Liver (tissue), 9 donors: ENCODE measurements around the gene CNBP. TPM values are rescaled to one million over a fixed set of nuclear protein-coding genes. Genes with fewer than 3 reads are reported as not detected.
"Not testable (repeated sequence)": the region's sequence is repeated elsewhere in the genome, so short reads cannot be mapped to it uniquely, and the experiment has no call there.

ENCODE experiments used
- DNase-seq: peaks from one replicate; pipeline ENCODE4 v3.0.0-alpha.2; 2017; ENCODE audit warnings: low spot score
- H3K27ac ChIP-seq, 2 donors: one replicate each; pipeline ENCODE4 v1.7.0; 2013; ENCODE audit warnings: inconsistent platforms in 2 of 2, low read length in 2 of 2, control low read depth in 1 of 2, low read depth in 1 of 2, mild to moderate bottlenecking in 1 of 2
- H3K27me3 ChIP-seq, 4 donors: one replicate each; pipeline versions ENCODE4 v1.6.1 to v1.7.0; 2013; ENCODE audit warnings: low read length in 3 of 4, inconsistent platforms in 1 of 4, mild to moderate bottlenecking in 1 of 4, moderate library complexity in 1 of 4; ENCODE audit not compliant: control insufficient read depth in 4 of 4, insufficient read depth in 4 of 4
- H3K36me3 ChIP-seq, 4 donors: one replicate each; pipeline versions ENCODE4 v1.6.1 to v1.7.0; 2013; ENCODE audit warnings: low read length in 3 of 4, mild to moderate bottlenecking in 3 of 4, low read depth in 1 of 4, moderate library complexity in 1 of 4; ENCODE audit not compliant: control insufficient read depth in 4 of 4, insufficient read depth in 3 of 4
- H3K4me1 ChIP-seq, 4 donors: one replicate each; pipeline versions ENCODE4 v1.6.1 to v1.7.0; 2013; ENCODE audit warnings: low read length in 3 of 4, mild to moderate bottlenecking in 3 of 4, moderate library complexity in 1 of 4; ENCODE audit not compliant: control insufficient read depth in 4 of 4, insufficient read depth in 4 of 4
- H3K4me3 ChIP-seq, 3 donors: one replicate each; pipeline versions ENCODE4 v1.6.1 to v1.7.0; 2013; ENCODE audit warnings: low read length in 3 of 3, control low read depth in 1 of 3, low read depth in 1 of 3, mild to moderate bottlenecking in 1 of 3
- H3K9ac ChIP-seq, 2 donors: one replicate each; pipeline ENCODE4 v1.7.0; 2013; ENCODE audit warnings: low read length in 2 of 2, mild to moderate bottlenecking in 2 of 2, moderate library complexity in 2 of 2, control low read depth in 1 of 2, low read depth in 1 of 2
- H3K9me3 ChIP-seq, 4 donors: one replicate each; pipeline versions ENCODE4 v1.6.1 to v1.7.0; 2013; ENCODE audit warnings: low read length in 3 of 4; ENCODE audit not compliant: control insufficient read depth in 4 of 4
- EGR1 ChIP-seq, 2 donors: IDR thresholded peaks; 2 replicates each; pipeline ENCODE4 v1.6.1; 2016 to 2018; ENCODE audit warnings: antibody characterized with exemption in 2 of 2, low read depth in 2 of 2
- FOXA1 ChIP-seq: IDR thresholded peaks from 2 replicates; pipeline ENCODE4 v1.6.1; 2016; ENCODE audit warnings: antibody characterized with exemption
- FOXA2 ChIP-seq: IDR thresholded peaks from 2 replicates; pipeline ENCODE4 v1.6.1; 2016; ENCODE audit warnings: antibody characterized with exemption
- GABPA ChIP-seq, 2 donors: IDR thresholded peaks in 1 of 2; conservative IDR thresholded peaks in 1 of 2; 2 replicates each; pipeline ENCODE4 v1.6.1; 2016; ENCODE audit warnings: antibody characterized with exemption in 2 of 2, mild to moderate bottlenecking in 1 of 2, moderate library complexity in 1 of 2
- HNF4A ChIP-seq, 2 donors: conservative IDR thresholded peaks; 2 replicates each; pipeline ENCODE4 v1.6.1; 2016; ENCODE audit warnings: antibody characterized with exemption in 2 of 2, mild to moderate bottlenecking in 2 of 2
- HNF4G ChIP-seq: IDR thresholded peaks from 2 replicates; pipeline ENCODE4 v1.6.1; 2016; ENCODE audit warnings: antibody characterized with exemption
- JUND ChIP-seq, 2 donors: IDR thresholded peaks; 2 replicates each; pipeline ENCODE4 v1.6.1; 2016; ENCODE audit warnings: antibody characterized with exemption in 2 of 2
- RAD21 ChIP-seq, 2 donors: IDR thresholded peaks; 2 replicates each; pipeline ENCODE4 v1.6.1; 2016; ENCODE audit warnings: antibody characterized with exemption in 2 of 2, mild to moderate bottlenecking in 2 of 2
- RXRA ChIP-seq, 2 donors: IDR thresholded peaks; 2 replicates each; pipeline ENCODE4 v1.6.1; 2017 to 2018; ENCODE audit warnings: antibody characterized with exemption in 2 of 2, mild to moderate bottlenecking in 1 of 2
- SP1 ChIP-seq: IDR thresholded peaks from 2 replicates; pipeline ENCODE4 v1.6.1; 2018; ENCODE audit warnings: antibody characterized with exemption, mild to moderate bottlenecking
- TAF1 ChIP-seq: conservative IDR thresholded peaks from 2 replicates; pipeline ENCODE4 v1.6.1; 2016; ENCODE audit warnings: antibody characterized with exemption, mild to moderate bottlenecking
- YY1 ChIP-seq: IDR thresholded peaks from 2 replicates; pipeline ENCODE4 v1.6.1; 2016; ENCODE audit warnings: antibody characterized with exemption, mild to moderate bottlenecking
- WGBS: extraction: QIAGEN DNeasy Blood & Tissue Kit; methylation state at CpG from one replicate; pipeline ENCODE4 v1.1.7; 2013; 5-methylcytosine and 5-hydroxymethylcytosine counted together
- polyA plus RNA-seq, 2 donors: library from polyadenylated mRNA; stranded (reverse) in 1 of 2; unstranded in 1 of 2; fragments of 200-250 nt in 1 of 2; fragments of >200 nt in 1 of 2; fragmentation: Nextera tagmentation in 1 of 2; extraction: Ambion mirVana in 1 of 2; gene quantifications; one replicate each; pipeline versions ENCODE4 v1.2.1 to v1.2.3, GENCODE V29; 2013 to 2015
- total RNA-seq, 2 donors: library from RNA; depleted of rRNA; stranded (reverse); fragments of >200 nt; gene quantifications; one replicate each; pipeline ENCODE4 v1.2.3, GENCODE V29; 2014
- TF ChIP-seq, protein P1 (sequence below): IDR thresholded peaks from 2 replicates; pipeline ENCODE4 v1.6.1; 2016; ENCODE audit warnings: antibody characterized with exemption
- TF ChIP-seq, protein P2 (sequence below): IDR thresholded peaks from 2 replicates; pipeline ENCODE4 v1.6.1; 2016; ENCODE audit warnings: antibody characterized with exemption, mild to moderate bottlenecking
- TF ChIP-seq, protein P3 (sequence below): fragments of 150-350 bp; IDR thresholded peaks from 2 replicates; pipeline ENCODE4 v1.5.1; 2017; ENCODE audit warnings: improper control_type of control experiment, low read depth, low read length; ENCODE audit not compliant: missing input control
- TF ChIP-seq, protein P4 (sequence below): IDR thresholded peaks from 2 replicates; pipeline ENCODE4 v1.6.1; 2016; ENCODE audit warnings: antibody characterized with exemption
- donor health status: healthy.
- donor health status: healthy.
- donor health status: healthy.
- donor health status: healthy.
- donor health status: healthy.

The CNBP gene
- total and polyA plus RNA-seq, 4 donors = 162 to 291 (median 214) TPM

DNA sequence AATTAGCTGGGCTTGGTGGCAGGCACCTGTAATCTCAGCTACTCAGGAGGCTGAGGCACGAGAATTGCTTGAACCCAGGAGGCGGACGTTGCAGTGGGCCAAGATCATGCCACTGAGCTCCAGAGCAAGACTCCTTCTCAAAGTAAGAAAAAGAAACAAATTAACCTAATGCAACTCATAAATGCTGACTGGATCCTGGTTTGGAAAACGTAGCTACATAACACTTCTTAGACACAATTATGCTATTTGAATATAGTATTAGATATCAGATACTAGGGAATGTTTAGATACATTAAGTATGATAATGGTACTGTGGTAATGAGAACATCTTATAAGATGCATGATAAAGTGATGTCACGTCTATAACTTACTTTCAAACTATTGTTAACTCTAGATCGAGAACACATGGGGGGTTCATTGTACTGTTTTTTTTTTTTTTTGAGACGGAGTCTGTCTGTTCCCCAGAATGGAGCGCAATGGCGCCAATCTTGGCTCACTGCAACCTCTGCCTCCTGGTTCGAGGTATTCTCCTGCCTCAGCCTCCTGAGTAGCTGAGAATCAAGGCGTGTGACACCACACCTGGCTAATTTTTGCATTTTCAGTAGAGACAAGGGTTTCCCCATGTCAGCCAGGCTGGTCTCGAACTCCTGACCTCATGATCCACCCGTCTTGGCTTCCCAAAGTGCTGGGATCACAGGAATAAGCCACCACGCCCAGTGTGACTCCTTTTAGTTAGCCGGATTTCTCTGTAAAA lies 16.9 kb downstream of the CNBP start:
- H3K9me3 ChIP-seq = no peaks in the 10 kb centered on the region
- peaks cover 16 to 47% (median 41%) of the 10 kb centered on the region in 4 donors for H3K36me3 ChIP-seq
- WGBS = 92% methylated on average over 15 of the region's 15 CpGs
- no peaks in the 10 kb centered on the region for H3K27me3 ChIP-seq
- H3K4me3 ChIP-seq = no peak overlapping the region
- DNase-seq = no peak
- no peak overlapping the region for H3K27ac ChIP-seq
- TF ChIP-seq, protein P1, sequence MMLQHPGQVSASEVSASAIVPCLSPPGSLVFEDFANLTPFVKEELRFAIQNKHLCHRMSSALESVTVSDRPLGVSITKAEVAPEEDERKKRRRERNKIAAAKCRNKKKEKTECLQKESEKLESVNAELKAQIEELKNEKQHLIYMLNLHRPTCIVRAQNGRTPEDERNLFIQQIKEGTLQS = no peak
- TF ChIP-seq YY1 = no peak
- TF ChIP-seq, protein P2, sequence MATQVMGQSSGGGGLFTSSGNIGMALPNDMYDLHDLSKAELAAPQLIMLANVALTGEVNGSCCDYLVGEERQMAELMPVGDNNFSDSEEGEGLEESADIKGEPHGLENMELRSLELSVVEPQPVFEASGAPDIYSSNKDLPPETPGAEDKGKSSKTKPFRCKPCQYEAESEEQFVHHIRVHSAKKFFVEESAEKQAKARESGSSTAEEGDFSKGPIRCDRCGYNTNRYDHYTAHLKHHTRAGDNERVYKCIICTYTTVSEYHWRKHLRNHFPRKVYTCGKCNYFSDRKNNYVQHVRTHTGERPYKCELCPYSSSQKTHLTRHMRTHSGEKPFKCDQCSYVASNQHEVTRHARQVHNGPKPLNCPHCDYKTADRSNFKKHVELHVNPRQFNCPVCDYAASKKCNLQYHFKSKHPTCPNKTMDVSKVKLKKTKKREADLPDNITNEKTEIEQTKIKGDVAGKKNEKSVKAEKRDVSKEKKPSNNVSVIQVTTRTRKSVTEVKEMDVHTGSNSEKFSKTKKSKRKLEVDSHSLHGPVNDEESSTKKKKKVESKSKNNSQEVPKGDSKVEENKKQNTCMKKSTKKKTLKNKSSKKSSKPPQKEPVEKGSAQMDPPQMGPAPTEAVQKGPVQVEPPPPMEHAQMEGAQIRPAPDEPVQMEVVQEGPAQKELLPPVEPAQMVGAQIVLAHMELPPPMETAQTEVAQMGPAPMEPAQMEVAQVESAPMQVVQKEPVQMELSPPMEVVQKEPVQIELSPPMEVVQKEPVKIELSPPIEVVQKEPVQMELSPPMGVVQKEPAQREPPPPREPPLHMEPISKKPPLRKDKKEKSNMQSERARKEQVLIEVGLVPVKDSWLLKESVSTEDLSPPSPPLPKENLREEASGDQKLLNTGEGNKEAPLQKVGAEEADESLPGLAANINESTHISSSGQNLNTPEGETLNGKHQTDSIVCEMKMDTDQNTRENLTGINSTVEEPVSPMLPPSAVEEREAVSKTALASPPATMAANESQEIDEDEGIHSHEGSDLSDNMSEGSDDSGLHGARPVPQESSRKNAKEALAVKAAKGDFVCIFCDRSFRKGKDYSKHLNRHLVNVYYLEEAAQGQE = no peak
- no peak for TF ChIP-seq TAF1
- TF ChIP-seq HNF4G = no peak
- TF ChIP-seq EGR1 (IDR thresholded peaks at IDR 0.05; ENCODE audit: low read depth in 2 of 2) = no peak
- TF ChIP-seq, protein P3, sequence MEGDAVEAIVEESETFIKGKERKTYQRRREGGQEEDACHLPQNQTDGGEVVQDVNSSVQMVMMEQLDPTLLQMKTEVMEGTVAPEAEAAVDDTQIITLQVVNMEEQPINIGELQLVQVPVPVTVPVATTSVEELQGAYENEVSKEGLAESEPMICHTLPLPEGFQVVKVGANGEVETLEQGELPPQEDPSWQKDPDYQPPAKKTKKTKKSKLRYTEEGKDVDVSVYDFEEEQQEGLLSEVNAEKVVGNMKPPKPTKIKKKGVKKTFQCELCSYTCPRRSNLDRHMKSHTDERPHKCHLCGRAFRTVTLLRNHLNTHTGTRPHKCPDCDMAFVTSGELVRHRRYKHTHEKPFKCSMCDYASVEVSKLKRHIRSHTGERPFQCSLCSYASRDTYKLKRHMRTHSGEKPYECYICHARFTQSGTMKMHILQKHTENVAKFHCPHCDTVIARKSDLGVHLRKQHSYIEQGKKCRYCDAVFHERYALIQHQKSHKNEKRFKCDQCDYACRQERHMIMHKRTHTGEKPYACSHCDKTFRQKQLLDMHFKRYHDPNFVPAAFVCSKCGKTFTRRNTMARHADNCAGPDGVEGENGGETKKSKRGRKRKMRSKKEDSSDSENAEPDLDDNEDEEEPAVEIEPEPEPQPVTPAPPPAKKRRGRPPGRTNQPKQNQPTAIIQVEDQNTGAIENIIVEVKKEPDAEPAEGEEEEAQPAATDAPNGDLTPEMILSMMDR = no peak
- no peak for TF ChIP-seq FOXA2
- TF ChIP-seq RXRA (IDR thresholded peaks at IDR 0.05) = no peak
- no peak for TF ChIP-seq FOXA1
- TF ChIP-seq HNF4A (conservative IDR thresholded peaks at IDR 0.05) = no peak
- no peak for TF ChIP-seq RAD21 (IDR thresholded peaks at IDR 0.05)
- no peak for TF ChIP-seq SP1
- no peak for TF ChIP-seq GABPA (IDR thresholded peaks at IDR 0.05 in 1 of 2, conservative IDR thresholded peaks at IDR 0.05 in 1 of 2)
- TF ChIP-seq, protein P4, sequence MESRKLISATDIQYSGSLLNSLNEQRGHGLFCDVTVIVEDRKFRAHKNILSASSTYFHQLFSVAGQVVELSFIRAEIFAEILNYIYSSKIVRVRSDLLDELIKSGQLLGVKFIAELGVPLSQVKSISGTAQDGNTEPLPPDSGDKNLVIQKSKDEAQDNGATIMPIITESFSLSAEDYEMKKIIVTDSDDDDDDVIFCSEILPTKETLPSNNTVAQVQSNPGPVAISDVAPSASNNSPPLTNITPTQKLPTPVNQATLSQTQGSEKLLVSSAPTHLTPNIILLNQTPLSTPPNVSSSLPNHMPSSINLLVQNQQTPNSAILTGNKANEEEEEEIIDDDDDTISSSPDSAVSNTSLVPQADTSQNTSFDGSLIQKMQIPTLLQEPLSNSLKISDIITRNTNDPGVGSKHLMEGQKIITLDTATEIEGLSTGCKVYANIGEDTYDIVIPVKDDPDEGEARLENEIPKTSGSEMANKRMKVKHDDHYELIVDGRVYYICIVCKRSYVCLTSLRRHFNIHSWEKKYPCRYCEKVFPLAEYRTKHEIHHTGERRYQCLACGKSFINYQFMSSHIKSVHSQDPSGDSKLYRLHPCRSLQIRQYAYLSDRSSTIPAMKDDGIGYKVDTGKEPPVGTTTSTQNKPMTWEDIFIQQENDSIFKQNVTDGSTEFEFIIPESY = no peak
- no peak for TF ChIP-seq JUND (IDR thresholded peaks at IDR 0.05)
- no peak overlapping the region for H3K9ac ChIP-seq
- peaks cover 0 to 16% (median 12%) of the 10 kb centered on the region in 4 donors for H3K4me1 ChIP-seq

DNA sequence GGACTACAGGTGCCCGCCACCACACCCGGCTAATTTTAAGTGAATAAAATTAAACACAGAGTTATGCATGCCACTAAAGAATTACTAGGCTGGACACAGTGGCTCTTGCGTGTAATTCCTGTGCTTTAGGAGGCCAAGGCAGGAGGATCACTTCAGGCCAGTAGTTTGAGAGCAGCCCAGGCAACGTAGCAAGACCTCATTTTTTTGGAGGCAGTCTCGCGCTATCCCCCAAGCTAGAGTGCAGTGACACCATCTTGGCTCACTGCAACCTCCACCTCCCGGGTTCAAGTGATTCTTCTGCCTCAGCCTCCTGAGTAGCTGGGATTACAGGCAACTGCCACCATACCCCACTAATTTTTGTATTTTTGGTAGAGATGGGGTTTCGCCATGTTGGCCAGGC lies 18.1 kb downstream of the CNBP start:
- H3K27ac ChIP-seq, H3K27me3 ChIP-seq, H3K9me3 ChIP-seq, DNase-seq, H3K9ac ChIP-seq, H3K4me3 ChIP-seq: not testable (repeated sequence)
- peaks cover 8 to 36% (median 32%) of the 10 kb centered on the region in 4 donors for H3K36me3 ChIP-seq
- 95% methylated on average over 8 of the region's 8 CpGs for WGBS
- H3K4me1 ChIP-seq = peaks cover 0 to 19% (median 13%) of the 10 kb centered on the region in 4 donors
